Panc1 (cell line): Measurements from ENCODE around the gene EFEMP1. TPM values are rescaled to one million over a fixed set of nuclear protein-coding genes. Genes with fewer than 3 reads are reported as not detected.

Source experiments
- ATAC-seq: fragments of 200-7000 bp; cut with Tn5 transposase; 2 replicates; pipeline ENCODE4 v1.9.1; 2020; ENCODE audit warnings: mild to moderate bottlenecking, moderate library complexity
- BruUV-seq: library from RNA; stranded (reverse); fragments of 400-500 nt; replicated peaks from 2 replicates; lab custom pipeline; 2021; lab: Mats Ljungman, UMichigan
- CTCF ChIA-PET: fragments of 300-600 bp; sonication (Branson Sonifier 250); formaldehyde crosslinking; loops from one replicate; lab custom pipeline; 2022; ENCODE audit warnings: antibody characterized with exemption; lab: Charles Lee
- POLR2A ChIA-PET: fragments of 300-600 bp; sonication (Branson Sonifier 250); formaldehyde crosslinking; loops from one replicate; lab custom pipeline; 2022; ENCODE audit warnings: antibody characterized with exemption; lab: Charles Lee
- DNase-seq: peaks from one replicate; pipeline ENCODE4 v3.0.0-alpha.2; 2010; ENCODE audit warnings: low read depth, low spot score
- H3K27ac ChIP-seq: 2 replicates; pipeline ENCODE4 v1.5.1; 2011; ENCODE audit warnings: mild to moderate bottlenecking, low read length, inconsistent platforms
- H3K27me3 ChIP-seq: fragments of 200-500 bp; sonication (Bioruptor generic); 2 replicates; pipeline ENCODE4 v1.6.0; 2014; ENCODE audit warnings: low read length, inconsistent platforms; ENCODE audit not compliant: control insufficient read depth, insufficient read depth
- H3K36me3 ChIP-seq: fragments of 200-500 bp; sonication (Bioruptor generic); 2 replicates; pipeline ENCODE4 v1.5.1; 2014; ENCODE audit warnings: inconsistent platforms, mild to moderate bottlenecking, low read length, moderate library complexity; ENCODE audit not compliant: control insufficient read depth, insufficient read depth
- H3K4me1 ChIP-seq: 2 replicates; pipeline ENCODE4 v1.5.1; 2011; ENCODE audit warnings: inconsistent platforms, mild to moderate bottlenecking, low read length, moderate library complexity; ENCODE audit not compliant: control insufficient read depth, insufficient read depth
- H3K4me3 ChIP-seq, 2 experiments: 2 replicates each; pipeline ENCODE4 v1.5.1; 2011 to 2012; ENCODE audit warnings: low read depth in 2 of 2, low read length in 2 of 2, mild to moderate bottlenecking in 2 of 2, inconsistent platforms in 1 of 2, moderate library complexity in 1 of 2
- H3K9me3 ChIP-seq: fragments of 200-500 bp; sonication (Bioruptor generic); 2 replicates; pipeline ENCODE4 v1.5.1; 2014; ENCODE audit warnings: low read depth, mild to moderate bottlenecking, inconsistent platforms, low read length, moderate library complexity; ENCODE audit not compliant: control insufficient read depth, insufficient read depth
- CTCF ChIP-seq: fragments of 450-650 bp; IDR thresholded peaks from 2 replicates; pipeline ENCODE4 v1.5.1; 2017; ENCODE audit warnings: mild to moderate bottlenecking
- POLR2AphosphoS5 ChIP-seq: IDR thresholded peaks from 2 replicates; pipeline ENCODE4 v1.6.1; 2012; ENCODE audit warnings: mild to moderate bottlenecking, low read depth, low read length, moderate library complexity
- REST ChIP-seq, 2 experiments: IDR thresholded peaks; 2 replicates each; pipeline ENCODE4 v1.6.1; 2011 to 2012; ENCODE audit warnings: low read depth in 2 of 2, control low read depth in 1 of 2, low read length in 1 of 2, mild to moderate bottlenecking in 1 of 2, moderate library complexity in 1 of 2; ENCODE audit not compliant: insufficient read depth in 1 of 2
- SIN3A ChIP-seq: IDR thresholded peaks from 2 replicates; pipeline ENCODE4 v1.6.1; 2012; ENCODE audit warnings: low read depth, mild to moderate bottlenecking, low read length, moderate library complexity, borderline replicate concordance; ENCODE audit not compliant: insufficient read depth
- TCF7L2 ChIP-seq: IDR thresholded peaks from 2 replicates; pipeline ENCODE4 v1.6.1; 2011; ENCODE audit warnings: mild to moderate bottlenecking, low read depth, low read length, inconsistent platforms
- in situ Hi-C: cut with HindIII; loops from 2 replicates; pipeline ENCODE4 v1.10.0; 2016; ENCODE audit warnings: low sequenced_read_pairs, low pct_unique_long_range_greater_than_20kb
- intact Hi-C: fragments of 100-400 bp; cut with micrococcal nuclease; formaldehyde crosslinking; loops from one replicate; pipeline ENCODE4 v1.10.0; 2022; ENCODE audit not compliant: unreplicated experiment
- total RNA-seq: library from RNA; stranded (reverse); gene quantifications from one replicate; pipeline ENCODE4 v1.2.1, GENCODE V29; 2021; ENCODE audit not compliant: unreplicated experiment

The EFEMP1 gene
- total RNA-seq, 1 experiment from 2014 or later = 15.5 TPM

- Histone ChIP-seq H3K9me3 (no peaks in the 10 kb centered on the region), H3K4me3 (no peak overlapping the region), H3K27me3 (no peaks in the 10 kb centered on the region), H3K27ac (no peak overlapping the region), H3K36me3 (no peaks in the 10 kb centered on the region), H3K4me1 (no peaks in the 10 kb centered on the region)
- in situ Hi-C loops = no loop called here
- intact Hi-C loops = no loop called here
- DNase-seq = no peak
- BruUV-seq = no TSS peak
- TF ChIP-seq CTCF = no peak
- TF ChIP-seq TCF7L2 = no peak
- no peak for TF ChIP-seq SIN3A
- TF ChIP-seq POLR2AphosphoS5 = no peak
- TF ChIP-seq REST (IDR thresholded peaks at IDR 0.05; ENCODE audit: insufficient read depth in 1 of 2, low read depth in 2 of 2, low read length in 1 of 2) = no peak
- ATAC-seq = no peak
- POLR2A ChIA-PET = no interaction called here
- CTCF ChIA-PET = no interaction called here
Observed at GRCh38 chr2:55871637-55872036, 51.9 kb downstream of the EFEMP1 start.

- TF ChIP-seq REST (IDR thresholded peaks at IDR 0.05; ENCODE audit: insufficient read depth in 1 of 2, low read depth in 2 of 2, low read length in 1 of 2) = no peak
- TF ChIP-seq POLR2AphosphoS5 = no peak
- TF ChIP-seq CTCF = no peak
- no peak for TF ChIP-seq TCF7L2
- TF ChIP-seq SIN3A = no peak
- POLR2A ChIA-PET = no interaction called here
- DNase-seq (no peak), ATAC-seq (no peak)
- CTCF ChIA-PET = no interaction called here
- no peaks in the 10 kb centered on the region; the same call in 1 of the 2 replicates for H3K36me3 ChIP-seq
- intact Hi-C loops = no loop called here
- H3K4me1 ChIP-seq = no peaks in the 10 kb centered on the region
- BruUV-seq = no TSS peak
- in situ Hi-C loops = no loop called here
- no peaks in the 10 kb centered on the region for H3K9me3 ChIP-seq
- H3K4me3 ChIP-seq = no peak overlapping the region
- H3K27me3 ChIP-seq = no peaks in the 10 kb centered on the region
- H3K27ac ChIP-seq = no peak overlapping the region
Observed at GRCh38 chr2:55869637-55870325, 53.8 kb downstream of the EFEMP1 start.
